ENCODE data around the gene IFI27L1. TPM values are rescaled to one million over a fixed set of nuclear protein-coding genes. Genes with fewer than 3 reads are reported as not detected.

The IFI27L1 gene
- total and polyA plus RNA-seq, 7 donors = 6.5 to 15.0 (median 10.4) TPM

GRCh38 chr14:94122438-94122837 lies 41.3 kb downstream of the IFI27L1 start:
- no peaks in the 10 kb centered on the region for H3K4me1 ChIP-seq
- TF ChIP-seq CTCF (IDR thresholded peaks at IDR 0.05) = no peak
- no peaks in the 10 kb centered on the region for H3K36me3 ChIP-seq (ENCODE audit: insufficient read depth in 1 of 2, low read depth in 1 of 2)
- peaks cover 0 to 6% (median 4%) of the 10 kb centered on the region in 3 donors for H3K27me3 ChIP-seq (ENCODE audit: insufficient read depth in 3 of 3, low read length in 2 of 3)
- intact Hi-C loops (cut with DNase I) = no loop called here
- no peak overlapping the region for H3K27ac ChIP-seq
- H3K9me3 ChIP-seq = peaks cover 6% of the 10 kb centered on the region
- ATAC-seq = no peak
- 63 to 89% (median 68%) methylated on average over 3 of the region's 3 CpGs for WGBS, 3 donors
- H3K4me3 ChIP-seq = no peak overlapping the region
- DNase-seq = no peak

GRCh38 chr14:94123296-94123695 lies 42.2 kb downstream of the IFI27L1 start:
- Histone ChIP-seq H3K4me1 (no peaks in the 10 kb centered on the region), H3K27ac (no peak overlapping the region), H3K4me3 (no peak overlapping the region), H3K9me3 (peaks cover 6% of the 10 kb centered on the region), H3K36me3 (ENCODE audit: insufficient read depth in 1 of 2, low read depth in 1 of 2) (no peaks in the 10 kb centered on the region), H3K27me3 (ENCODE audit: insufficient read depth in 3 of 3, low read length in 2 of 3) (peaks cover 0 to 6% (median 1%) of the 10 kb centered on the region in 3 donors)
- WGBS, 3 donors = 92 to 97% (median 94%) methylated on average over 9 of the region's 9 CpGs
- ATAC-seq (no peak), DNase-seq (no peak)
- no peak for TF ChIP-seq CTCF (IDR thresholded peaks at IDR 0.05)
- intact Hi-C loops (cut with DNase I) = no loop called here

- intact Hi-C loops (cut with DNase I) = no loop called here
- no peak for TF ChIP-seq CTCF (IDR thresholded peaks at IDR 0.05)
- DNase-seq (no peak), ATAC-seq (no peak)
- no peaks in the 10 kb centered on the region for H3K36me3 ChIP-seq (ENCODE audit: insufficient read depth in 1 of 2, low read depth in 1 of 2)
- WGBS, 3 donors = 85 to 95% (median 92%) methylated on average over 1 of the region's 1 CpG
- H3K4me3 ChIP-seq = no peak overlapping the region
- no peak overlapping the region for H3K27ac ChIP-seq
- peaks cover 0 to 6% (median 0%) of the 10 kb centered on the region in 3 donors for H3K27me3 ChIP-seq (ENCODE audit: insufficient read depth in 3 of 3, low read length in 2 of 3)
- H3K4me1 ChIP-seq = no peaks in the 10 kb centered on the region
- H3K9me3 ChIP-seq = peaks cover 6% of the 10 kb centered on the region
Measured at GRCh38 chr14:94123868-94124267, 42.8 kb downstream of the IFI27L1 start.

- H3K27ac ChIP-seq = no peak overlapping the region
- WGBS, 3 donors = 76 to 89% (median 86%) methylated on average over 9 of the region's 9 CpGs
- no peaks in the 10 kb centered on the region for H3K4me1 ChIP-seq
- H3K4me3 ChIP-seq = no peak overlapping the region
- no peaks in the 10 kb centered on the region for H3K9me3 ChIP-seq
- TF ChIP-seq CTCF (IDR thresholded peaks at IDR 0.05) = no peak
- intact Hi-C loops (cut with DNase I) = no loop called here
- H3K36me3 ChIP-seq (ENCODE audit: insufficient read depth in 1 of 2, low read depth in 1 of 2) = no peaks in the 10 kb centered on the region
- peaks cover 0 to 6% (median 0%) of the 10 kb centered on the region in 3 donors for H3K27me3 ChIP-seq (ENCODE audit: insufficient read depth in 3 of 3, low read length in 2 of 3)
- DNase-seq = no peak
- ATAC-seq = no peak
Measured at GRCh38 chr14:94124582-94125377, 43.7 kb downstream of the IFI27L1 start.

Data from psoas muscle (tissue), 8 donors.